DND-41 (cell line): ENCODE measurements around the gene FAM107A.

ENCODE experiments used
- EZH2 ChIP-seq: IDR thresholded peaks from 3 replicates; pipeline ENCODE4 v1.6.1; 2012; ENCODE audit warnings: borderline replicate concordance, low read depth, mild to moderate bottlenecking, moderate library complexity, low read length, inconsistent platforms; ENCODE audit not compliant: severe bottlenecking
- TF ChIP-seq, protein P1 (sequence below): IDR thresholded peaks from 2 replicates; pipeline ENCODE4 v1.5.1; 2012; ENCODE audit warnings: borderline replicate concordance, low read length, moderate library complexity, mild to moderate bottlenecking; ENCODE audit not compliant: poor library complexity, severe bottlenecking; ENCODE audit errors: extremely low read depth

DNA sequence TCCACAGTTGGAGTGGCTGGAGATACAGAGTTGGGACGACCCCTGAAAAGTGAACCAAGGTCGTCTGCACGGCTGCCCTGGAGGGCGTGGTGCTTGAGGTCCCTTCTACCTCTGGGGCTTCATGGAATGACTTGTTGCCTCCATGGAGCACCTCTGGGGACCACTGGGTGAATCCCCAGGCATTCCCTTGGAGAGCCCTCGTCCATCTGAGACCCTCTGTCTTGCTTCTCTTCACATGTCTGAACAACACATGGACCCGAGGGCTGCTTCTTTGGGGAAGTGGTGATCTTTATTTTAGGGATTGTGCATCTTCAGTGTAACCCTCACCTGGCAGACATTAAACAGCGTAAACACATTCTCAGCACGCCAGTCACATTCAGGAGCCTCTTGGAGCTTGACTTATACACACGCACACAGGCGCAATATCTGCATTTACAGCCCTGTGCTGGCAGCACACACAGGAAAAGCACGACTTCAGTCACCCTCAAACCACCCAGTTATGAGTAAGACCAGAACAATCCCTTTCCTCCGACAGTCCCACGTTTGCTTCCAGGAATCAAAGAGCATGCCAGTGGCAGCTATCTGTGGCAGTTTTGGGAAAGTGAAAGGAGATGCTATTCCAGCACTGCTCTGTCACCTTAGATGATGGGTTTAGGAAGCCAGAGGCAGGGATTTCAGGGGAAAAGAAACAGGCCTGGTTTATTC is 12.6 kb downstream of the FAM107A start:
- TF ChIP-seq EZH2: no peak
- TF ChIP-seq, protein P1, sequence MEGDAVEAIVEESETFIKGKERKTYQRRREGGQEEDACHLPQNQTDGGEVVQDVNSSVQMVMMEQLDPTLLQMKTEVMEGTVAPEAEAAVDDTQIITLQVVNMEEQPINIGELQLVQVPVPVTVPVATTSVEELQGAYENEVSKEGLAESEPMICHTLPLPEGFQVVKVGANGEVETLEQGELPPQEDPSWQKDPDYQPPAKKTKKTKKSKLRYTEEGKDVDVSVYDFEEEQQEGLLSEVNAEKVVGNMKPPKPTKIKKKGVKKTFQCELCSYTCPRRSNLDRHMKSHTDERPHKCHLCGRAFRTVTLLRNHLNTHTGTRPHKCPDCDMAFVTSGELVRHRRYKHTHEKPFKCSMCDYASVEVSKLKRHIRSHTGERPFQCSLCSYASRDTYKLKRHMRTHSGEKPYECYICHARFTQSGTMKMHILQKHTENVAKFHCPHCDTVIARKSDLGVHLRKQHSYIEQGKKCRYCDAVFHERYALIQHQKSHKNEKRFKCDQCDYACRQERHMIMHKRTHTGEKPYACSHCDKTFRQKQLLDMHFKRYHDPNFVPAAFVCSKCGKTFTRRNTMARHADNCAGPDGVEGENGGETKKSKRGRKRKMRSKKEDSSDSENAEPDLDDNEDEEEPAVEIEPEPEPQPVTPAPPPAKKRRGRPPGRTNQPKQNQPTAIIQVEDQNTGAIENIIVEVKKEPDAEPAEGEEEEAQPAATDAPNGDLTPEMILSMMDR: no peak
